ENCODE measurements around the gene RAD23A.

- TF ChIP-seq PATZ1 (tag by site-specific recombination; IDR thresholded peaks at IDR 0.05) (no peak), CTCF (tag by site-specific recombination; IDR thresholded peaks at IDR 0.05) (no peak), REST (tag by site-specific recombination; IDR thresholded peaks at IDR 0.05) (no peak), ZNF792 (tag by site-specific recombination; IDR thresholded peaks at IDR 0.05) (no peak), MZF1 (tag by site-specific recombination; IDR thresholded peaks at IDR 0.05; ENCODE audit: borderline replicate concordance) (no peak), ZNF610 (tag by site-specific recombination; IDR thresholded peaks at IDR 0.05; ENCODE audit: borderline replicate concordance) (no peak), ZBTB7A (tag by site-specific recombination; IDR thresholded peaks at IDR 0.05; ENCODE audit: low read depth) (no peak), ZBTB10 (tag by site-specific recombination; IDR thresholded peaks at IDR 0.05) (no peak), PRDM10 (tag by site-specific recombination; IDR thresholded peaks at IDR 0.05) (no peak), KLF10 (tag by site-specific recombination; IDR thresholded peaks at IDR 0.05) (no peak), REPIN1 (tag by site-specific recombination; IDR thresholded peaks at IDR 0.05; ENCODE audit: low read depth) (no peak)
These were observed 24.6 kb downstream of the RAD23A start for GRCh38 chr19:12970070-12970820.

Measured in HEK293 (cell line).